ENCODE measurements around the gene CORO7. TPM values are rescaled to one million over a fixed set of nuclear protein-coding genes. Genes with fewer than 3 reads are reported as not detected.
A peak's percentile ranks its signal among the peaks of the same experiment; 100 is the strongest.

Gene CORO7
- total and polyA plus RNA-seq, 9 of the 15 experiments (the other 6 are each of a cell fraction or from before 2014, with no cell fraction given): 0.45 to 77.2 (median 18.7) TPM

DNA sequence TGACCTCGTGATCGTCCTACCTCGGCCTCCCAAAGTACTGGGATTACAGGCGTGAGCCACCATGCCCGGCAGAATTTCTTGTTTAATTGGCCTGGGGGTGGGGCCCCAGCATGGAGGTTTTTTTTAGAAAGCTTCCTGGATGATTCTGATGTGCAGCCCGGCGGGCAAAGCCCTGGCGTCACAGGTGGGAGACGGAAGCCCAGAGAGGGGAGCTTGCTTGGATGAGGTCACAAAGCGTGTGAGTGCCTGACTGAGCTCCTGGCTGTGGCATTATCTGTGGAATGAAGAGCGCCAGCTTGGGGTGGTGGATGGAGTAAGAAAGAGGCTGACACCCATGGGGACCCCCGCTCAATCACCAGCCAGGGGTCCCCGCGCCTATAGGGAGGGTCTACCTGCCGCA lies 40.7 kb downstream of the CORO7 start (continued):
- no peak for TF ChIP-seq NFXL1 (CRISPR knock-in tag; IDR thresholded peaks at IDR 0.05)
- no peak for TF ChIP-seq HIVEP1 (CRISPR knock-in tag; IDR thresholded peaks at IDR 0.05)
- no peak for TF ChIP-seq ZKSCAN3 (CRISPR knock-in tag; IDR thresholded peaks at IDR 0.05)
- TF ChIP-seq CBX2 (IDR thresholded peaks at IDR 0.05; ENCODE audit: insufficient read depth, low read length, poor library complexity, severe bottlenecking): no peak
- no peak for TF ChIP-seq ZBTB17 (CRISPR knock-in tag; IDR thresholded peaks at IDR 0.05)
- no peak for TF ChIP-seq BCL6 (CRISPR knock-in tag; IDR thresholded peaks at IDR 0.05)
- TF ChIP-seq PHF8 (IDR thresholded peaks at IDR 0.05; ENCODE audit: borderline replicate concordance, low read length): no peak
- TF ChIP-seq SIN3B (IDR thresholded peaks at IDR 0.05; ENCODE audit: low read depth): no peak

- Histone ChIP-seq H3K4me3 (no peak overlapping the region), H3K27ac (ENCODE audit: extremely low read depth, low read depth, low read length) (peak overlapping the region; percentile 31; the same call in 1 of the 3 replicates), H3K9ac (ENCODE audit: insufficient read depth in 1 of 2, low read depth in 2 of 2, low read length in 2 of 2) (peak overlapping the region in 1 of 2 experiments; percentile 86; a peak in 2 of 4 replicates), H3K9me3 (replicated peaks; ENCODE audit: control insufficient read depth, insufficient read depth, low read depth, low read length) (no peaks in the 10 kb centered on the region), H3K4me1 (replicated peaks in 1 of 2; ENCODE audit: control insufficient read depth in 2 of 2, insufficient read depth in 2 of 2, low read length in 2 of 2) (peaks cover 55 to 95% of the 10 kb centered on the region in 2 experiments), H4K20me1 (replicated peaks; ENCODE audit: control insufficient read depth, insufficient read depth, low read length) (peaks cover 4% of the 10 kb centered on the region; the same call in 1 of the 2 replicates), H3K27me3 (ENCODE audit: control insufficient read depth in 2 of 2, insufficient read depth in 2 of 2, low read length in 2 of 2) (no peaks in the 10 kb centered on the region), H3K9me1 (ENCODE audit: control insufficient read depth, insufficient read depth, low read length) (peaks cover 5% of the 10 kb centered on the region), H3K79me2 (ENCODE audit: control insufficient read depth, insufficient read depth, low read length) (peaks cover 14% of the 10 kb centered on the region), H3K36me3 (ENCODE audit: control insufficient read depth, insufficient read depth, low read length) (peaks cover 3% of the 10 kb centered on the region; the same call in 1 of the 3 replicates), H3K4me2 (ENCODE audit: insufficient read depth, low read length) (peak overlapping the region; percentile 39; the same call in 1 of the 2 replicates), H2AFZ (ENCODE audit: low read depth, low read length) (no peak overlapping the region)
- no peak for ATAC-seq
- BruUV-seq (replicated peaks): no TSS peak
- in situ Hi-C loops (cut with MboI) (no loop called here), intact Hi-C loops (cut with micrococcal nuclease) (no loop called here)
- ChIA-PET POLR2A (interaction anchor here (0.6 to 1.4 kb wide), 6 partner anchors 16 to 108 kb away, joined by 3 to 4 read pairs (median 3); no protein-coding TSS in a partner anchor), CTCF (ENCODE audit: low intra/inter-chr PET ratio) (no interaction called here)
- peak; percentile 29 to 63 (median 56) for DNase-seq (ENCODE audit: extremely low read depth in 1 of 4, low spot score in 3 of 4)
- FAIRE-seq: peak; percentile 78
- WGBS (ENCODE audit: insufficient coverage, low coverage, missing lambda C conversion rate): 27% methylated on average over 11 of the region's 30 CpGs
- TF ChIP-seq HIVEP1 (CRISPR knock-in tag; IDR thresholded peaks at IDR 0.05) (no peak), ZNF77 (CRISPR knock-in tag; IDR thresholded peaks at IDR 0.05) (no peak), BHLHE40 (IDR thresholded peaks at IDR 0.05; ENCODE audit: low read length) (peak; percentile 87), KAT8 (IDR thresholded peaks at IDR 0.05; ENCODE audit: low read depth) (no peak), CHD4 (IDR thresholded peaks at IDR 0.05; ENCODE audit: insufficient read depth, insufficient replicate concordance, low read depth, low read length, poor library complexity, severe bottlenecking) (no peak)
- TF ChIP-seq, protein P1, sequence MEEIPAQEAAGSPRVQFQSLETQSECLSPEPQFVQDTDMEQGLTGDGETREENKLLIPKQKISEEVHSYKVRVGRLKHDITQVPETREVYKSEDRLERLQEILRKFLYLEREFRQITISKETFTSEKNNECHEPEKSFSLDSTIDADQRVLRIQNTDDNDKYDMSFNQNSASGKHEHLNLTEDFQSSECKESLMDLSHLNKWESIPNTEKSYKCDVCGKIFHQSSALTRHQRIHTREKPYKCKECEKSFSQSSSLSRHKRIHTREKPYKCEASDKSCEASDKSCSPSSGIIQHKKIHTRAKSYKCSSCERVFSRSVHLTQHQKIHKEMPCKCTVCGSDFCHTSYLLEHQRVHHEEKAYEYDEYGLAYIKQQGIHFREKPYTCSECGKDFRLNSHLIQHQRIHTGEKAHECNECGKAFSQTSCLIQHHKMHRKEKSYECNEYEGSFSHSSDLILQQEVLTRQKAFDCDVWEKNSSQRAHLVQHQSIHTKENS (CRISPR knock-in tag; IDR thresholded peaks at IDR 0.05): no peak
- TF ChIP-seq, protein P2, sequence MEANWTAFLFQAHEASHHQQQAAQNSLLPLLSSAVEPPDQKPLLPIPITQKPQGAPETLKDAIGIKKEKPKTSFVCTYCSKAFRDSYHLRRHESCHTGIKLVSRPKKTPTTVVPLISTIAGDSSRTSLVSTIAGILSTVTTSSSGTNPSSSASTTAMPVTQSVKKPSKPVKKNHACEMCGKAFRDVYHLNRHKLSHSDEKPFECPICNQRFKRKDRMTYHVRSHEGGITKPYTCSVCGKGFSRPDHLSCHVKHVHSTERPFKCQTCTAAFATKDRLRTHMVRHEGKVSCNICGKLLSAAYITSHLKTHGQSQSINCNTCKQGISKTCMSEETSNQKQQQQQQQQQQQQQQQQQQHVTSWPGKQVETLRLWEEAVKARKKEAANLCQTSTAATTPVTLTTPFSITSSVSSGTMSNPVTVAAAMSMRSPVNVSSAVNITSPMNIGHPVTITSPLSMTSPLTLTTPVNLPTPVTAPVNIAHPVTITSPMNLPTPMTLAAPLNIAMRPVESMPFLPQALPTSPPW (CRISPR knock-in tag; IDR thresholded peaks at IDR 0.05): peak; percentile 66
- TF ChIP-seq, protein P3, sequence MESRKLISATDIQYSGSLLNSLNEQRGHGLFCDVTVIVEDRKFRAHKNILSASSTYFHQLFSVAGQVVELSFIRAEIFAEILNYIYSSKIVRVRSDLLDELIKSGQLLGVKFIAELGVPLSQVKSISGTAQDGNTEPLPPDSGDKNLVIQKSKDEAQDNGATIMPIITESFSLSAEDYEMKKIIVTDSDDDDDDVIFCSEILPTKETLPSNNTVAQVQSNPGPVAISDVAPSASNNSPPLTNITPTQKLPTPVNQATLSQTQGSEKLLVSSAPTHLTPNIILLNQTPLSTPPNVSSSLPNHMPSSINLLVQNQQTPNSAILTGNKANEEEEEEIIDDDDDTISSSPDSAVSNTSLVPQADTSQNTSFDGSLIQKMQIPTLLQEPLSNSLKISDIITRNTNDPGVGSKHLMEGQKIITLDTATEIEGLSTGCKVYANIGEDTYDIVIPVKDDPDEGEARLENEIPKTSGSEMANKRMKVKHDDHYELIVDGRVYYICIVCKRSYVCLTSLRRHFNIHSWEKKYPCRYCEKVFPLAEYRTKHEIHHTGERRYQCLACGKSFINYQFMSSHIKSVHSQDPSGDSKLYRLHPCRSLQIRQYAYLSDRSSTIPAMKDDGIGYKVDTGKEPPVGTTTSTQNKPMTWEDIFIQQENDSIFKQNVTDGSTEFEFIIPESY (CRISPR knock-in tag; IDR thresholded peaks at IDR 0.05): 0 out of 2 replicates have a peak, but pooled peaks have one; percentile 42
Measured at GRCh38 chr16:4373909-4374742, 42.3 kb downstream of the CORO7 start.

Measured in K562 (cell line).